HG03575 (cell line): ENCODE measurements around the gene DEFB128.
"Not testable (repeated sequence)": the region's sequence is repeated elsewhere in the genome, so short reads cannot be mapped to it uniquely, and the experiment has no call there.

Experiments used
- ATAC-seq: cut with Tn5 transposase; IDR thresholded peaks from one replicate; pipeline ENCODE4 v1.9.1; 2021; ENCODE audit not compliant: unreplicated experiment, insufficient number of reproducible peaks, low FRiP score; ENCODE audit errors: extremely low read depth

Gene DEFB128

GRCh38 chr20:189611-190010, at the start of gene DEFB128:
Gene DEFB128, minus strand, starts transcription at chr20:189711. Its CDS starts 88 bp downstream, at chr20:189623.
- ATAC-seq: no peak

- no peak for ATAC-seq
Measured at GRCh38 chr20:237929-238328, 48.4 kb upstream of the DEFB128 start.

GRCh38 chr20:237489-237888, 48.0 kb upstream of the DEFB128 start:
- ATAC-seq: no peak

- ATAC-seq: no peak
Measured at GRCh38 chr20:235891-236290, 46.4 kb upstream of the DEFB128 start.

GRCh38 chr20:227439-228105, 38.1 kb upstream of the DEFB128 start:
- ATAC-seq: no peak

GRCh38 chr20:226958-227357, 37.4 kb upstream of the DEFB128 start, which contains the start of gene DEFB129:
Gene DEFB129, plus strand, starts transcription at chr20:227258. Its CDS starts 31 bp downstream, at chr20:227289.
- no peak for ATAC-seq

GRCh38 chr20:225879-226278, 36.4 kb upstream of the DEFB128 start:
- ATAC-seq: not testable (repeated sequence)

- no peak for ATAC-seq
Measured at GRCh38 chr20:221258-221830, 31.8 kb upstream of the DEFB128 start.

GRCh38 chr20:219290-220115, 30.0 kb upstream of the DEFB128 start:
- no peak for ATAC-seq

- no peak for ATAC-seq
Measured at GRCh38 chr20:217266-217665, 27.8 kb upstream of the DEFB128 start.

GRCh38 chr20:215796-216195, 26.3 kb upstream of the DEFB128 start:
- ATAC-seq: no peak

- ATAC-seq: no peak
Measured at GRCh38 chr20:214383-214782, 24.9 kb upstream of the DEFB128 start.

GRCh38 chr20:210809-211502, 21.4 kb upstream of the DEFB128 start:
- ATAC-seq: no peak

GRCh38 chr20:208942-209566, 19.5 kb upstream of the DEFB128 start:
- no peak for ATAC-seq

GRCh38 chr20:203630-204029, 14.1 kb upstream of the DEFB128 start:
- not testable (repeated sequence) for ATAC-seq

- ATAC-seq: no peak
Measured at GRCh38 chr20:199996-200395, 10.5 kb upstream of the DEFB128 start.

- no peak for ATAC-seq
Measured at GRCh38 chr20:198225-198624, 8.7 kb upstream of the DEFB128 start.

- ATAC-seq: no peak
Measured at GRCh38 chr20:187733-188132, 1.8 kb downstream of the DEFB128 start.

GRCh38 chr20:184288-184687, 5.2 kb downstream of the DEFB128 start:
- ATAC-seq: no peak
